ENCODE data around the gene COA8. TPM values are rescaled to one million over a fixed set of nuclear protein-coding genes. Genes with fewer than 3 reads are reported as not detected.

COA8 gene
- total and polyA plus RNA-seq, 2 of the 13 experiments (the other 11 are each of a cell fraction or from before 2014, with no cell fraction given), result 10.9 to 25.1 TPM

GRCh38 chr14:103528587-103529382 is 34.0 kb upstream of the COA8 start, which contains the start of gene TRMT61A (continued):
- TF ChIP-seq TBX3 (IDR thresholded peaks at IDR 0.05; ENCODE audit: borderline replicate concordance), result no peak
- TF ChIP-seq PAWR (CRISPR knock-in tag; IDR thresholded peaks at IDR 0.05; ENCODE audit: borderline replicate concordance), result no peak
- TF ChIP-seq TBX2 (CRISPR knock-in tag; IDR thresholded peaks at IDR 0.05; ENCODE audit: borderline replicate concordance), result no peak
- no peak for TF ChIP-seq SOX13 (IDR thresholded peaks at IDR 0.05)
- TF ChIP-seq SOX13 (CRISPR knock-in tag; conservative IDR thresholded peaks at IDR 0.05 in 1 of 2, IDR thresholded peaks at IDR 0.05 in 1 of 2), result peak in 1 of 2 experiments; percentile 38; a peak in 2 of 4 replicates
- no peak for TF ChIP-seq EED (CRISPR knock-in tag; IDR thresholded peaks at IDR 0.05)
- no peak for TF ChIP-seq ZNF639 (CRISPR knock-in tag; conservative IDR thresholded peaks at IDR 0.05)
- TF ChIP-seq ZSCAN30 (CRISPR knock-in tag; IDR thresholded peaks at IDR 0.05), result no peak
- TF ChIP-seq, protein P1, sequence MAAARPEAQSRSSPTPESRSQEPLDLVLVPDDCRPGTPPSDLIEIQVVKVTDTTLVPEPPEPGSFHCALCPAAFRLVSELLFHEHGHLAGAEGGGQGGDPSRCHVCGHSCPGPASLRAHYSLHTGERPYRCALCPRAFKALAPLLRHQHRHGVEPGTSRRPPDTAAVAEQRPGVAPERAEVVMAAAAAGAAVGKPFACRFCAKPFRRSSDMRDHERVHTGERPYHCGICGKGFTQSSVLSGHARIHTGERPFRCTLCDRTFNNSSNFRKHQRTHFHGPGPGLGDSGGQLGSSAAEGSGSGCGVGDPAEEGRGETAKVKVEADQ (CRISPR knock-in tag; IDR thresholded peaks at IDR 0.05; ENCODE audit: borderline replicate concordance), result no peak
- no peak for TF ChIP-seq NAIF1 (CRISPR knock-in tag; IDR thresholded peaks at IDR 0.05; ENCODE audit: borderline replicate concordance)
- no peak for TF ChIP-seq TCF7L2 (IDR thresholded peaks at IDR 0.05; ENCODE audit: low read depth, low read length)
- no peak for TF ChIP-seq ZNF260 (CRISPR knock-in tag; IDR thresholded peaks at IDR 0.05; ENCODE audit: borderline replicate concordance, low read depth)
- TF ChIP-seq ZNF546 (CRISPR knock-in tag; conservative IDR thresholded peaks at IDR 0.05), result no peak
- peak; percentile 91 for TF ChIP-seq ZNF768 (CRISPR knock-in tag; IDR thresholded peaks at IDR 0.05)
- no peak for TF ChIP-seq MTF2 (CRISPR knock-in tag; IDR thresholded peaks at IDR 0.05; ENCODE audit: borderline replicate concordance)
- TF ChIP-seq, protein P2, sequence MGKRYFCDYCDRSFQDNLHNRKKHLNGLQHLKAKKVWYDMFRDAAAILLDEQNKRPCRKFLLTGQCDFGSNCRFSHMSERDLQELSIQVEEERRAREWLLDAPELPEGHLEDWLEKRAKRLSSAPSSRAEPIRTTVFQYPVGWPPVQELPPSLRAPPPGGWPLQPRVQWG (CRISPR knock-in tag; IDR thresholded peaks at IDR 0.05; ENCODE audit: borderline replicate concordance, low read depth), result no peak
- TF ChIP-seq JDP2 (CRISPR knock-in tag; IDR thresholded peaks at IDR 0.05; ENCODE audit: borderline replicate concordance), result no peak
- TF ChIP-seq PLSCR1 (CRISPR knock-in tag; IDR thresholded peaks at IDR 0.05; ENCODE audit: borderline replicate concordance), result no peak
- peak; percentile 41; the same call in 1 of the 2 replicates for TF ChIP-seq KLF6 (CRISPR knock-in tag; IDR thresholded peaks at IDR 0.05)
- TF ChIP-seq ZNF549 (CRISPR knock-in tag; IDR thresholded peaks at IDR 0.05), result no peak
- no peak for TF ChIP-seq IKZF4 (CRISPR knock-in tag; IDR thresholded peaks at IDR 0.05; ENCODE audit: borderline replicate concordance, low read depth, not compliant biosample characterization)
- TF ChIP-seq POLR2A (IDR thresholded peaks at IDR 0.05; ENCODE audit: insufficient read depth in 1 of 2, low read depth in 2 of 2, low read length in 2 of 2), result peak; percentile 64 to 71
- peak; percentile 39; the same call in 1 of the 2 replicates for TF ChIP-seq ZSCAN25 (CRISPR knock-in tag; IDR thresholded peaks at IDR 0.05)
- no peak for TF ChIP-seq RFXAP (CRISPR knock-in tag; IDR thresholded peaks at IDR 0.05; ENCODE audit: borderline replicate concordance)
- no peak for TF ChIP-seq NR2F6 (IDR thresholded peaks at IDR 0.05)
- TF ChIP-seq NR2F6 (CRISPR knock-in tag; IDR thresholded peaks at IDR 0.05), result peak; percentile 23; the same call in 1 of the 2 replicates
- TF ChIP-seq HNF1B (CRISPR knock-in tag; IDR thresholded peaks at IDR 0.05), result no peak

Data from HepG2 (cell line).